IPS-18a (cell line): ENCODE measurements around the gene AKT1S1.
"Not testable (repeated sequence)": the region's sequence is repeated elsewhere in the genome, so short reads cannot be mapped to it uniquely, and the experiment has no call there.

Source experiments
- H3K27ac ChIP-seq: one replicate; pipeline ENCODE4 v1.5.1; 2013; ENCODE audit warnings: low read length
- H3K27me3 ChIP-seq: one replicate; pipeline ENCODE4 v1.6.1; 2013; ENCODE audit warnings: mild to moderate bottlenecking, low read length; ENCODE audit not compliant: control insufficient read depth, insufficient read depth
- H3K36me3 ChIP-seq: one replicate; pipeline ENCODE4 v1.6.1; 2013; ENCODE audit warnings: low read depth, low read length; ENCODE audit not compliant: control insufficient read depth
- H3K4me1 ChIP-seq: one replicate; pipeline ENCODE4 v1.6.1; 2013; ENCODE audit warnings: low read depth, low read length; ENCODE audit not compliant: control insufficient read depth
- H3K4me3 ChIP-seq: one replicate; pipeline ENCODE4 v1.5.1; 2013; ENCODE audit warnings: low read length
- H3K9ac ChIP-seq: one replicate; pipeline ENCODE4 v1.6.1; 2013; ENCODE audit warnings: mild to moderate bottlenecking, low read length, moderate library complexity
- H3K9me3 ChIP-seq: one replicate; pipeline ENCODE4 v1.6.1; 2013; ENCODE audit warnings: low read depth, low read length; ENCODE audit not compliant: control insufficient read depth

Gene AKT1S1

DNA sequence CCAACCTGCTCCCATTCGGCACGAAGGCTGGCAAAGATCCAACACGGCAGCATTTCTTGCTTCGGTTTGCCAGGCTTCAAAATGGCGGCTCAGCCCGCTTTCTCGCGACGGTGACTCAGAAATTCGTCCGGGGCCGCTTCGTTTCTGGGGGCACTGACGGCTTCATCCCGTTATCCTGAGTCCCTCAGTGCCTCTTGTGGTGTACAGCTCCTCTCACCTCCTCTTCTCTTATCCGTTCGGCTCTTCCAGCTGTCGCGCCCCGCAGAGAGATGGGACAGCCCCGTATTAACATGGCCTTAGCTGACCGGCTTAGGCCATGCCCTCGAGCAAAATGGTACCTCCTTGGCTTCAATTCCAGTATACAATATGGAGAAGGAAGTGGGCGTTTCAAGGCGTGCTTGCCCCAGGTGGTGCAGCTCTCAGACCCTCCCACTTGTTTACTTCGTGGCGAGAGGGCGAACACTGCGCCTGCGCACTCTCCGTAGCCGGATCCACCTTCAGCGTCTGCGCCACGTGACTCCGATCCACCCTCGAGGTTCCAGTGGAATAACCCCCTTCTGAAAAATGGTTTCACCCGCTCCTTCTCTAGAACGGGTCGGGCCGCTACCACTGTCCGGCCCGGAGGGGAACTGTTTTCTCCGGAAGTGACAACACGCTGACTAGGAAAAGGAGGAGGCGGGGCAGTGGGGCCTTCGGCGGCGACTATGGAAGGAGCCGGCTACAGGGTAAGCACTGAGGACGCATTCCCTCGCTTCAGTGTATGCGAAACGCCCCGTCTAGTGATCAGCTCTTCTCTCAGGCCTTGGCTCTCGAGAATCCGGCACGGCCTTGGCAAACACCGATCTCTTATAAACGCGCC lies at the start of gene AKT1S1, which contains the start of gene TBC1D17:
TSS of gene AKT1S1 (minus strand) at position 336 of the 859 bp plus-strand sequence. CDS start 4,060 bp downstream, outside the sequence.
TSS of gene TBC1D17 (plus strand) at position 683 of the 859 bp plus-strand sequence. CDS start at position 705, 22 bp downstream.
- H3K27ac ChIP-seq, result peak within 1 kb of the TSS; percentile 96
- H3K36me3 ChIP-seq, result peaks cover 31% of the 10 kb centered on the region
- peaks cover 4% of the 10 kb centered on the region for H3K4me1 ChIP-seq
- peak within 1 kb of the TSS; percentile 93 for H3K4me3 ChIP-seq
- H3K9me3 ChIP-seq, result no peaks in the 10 kb centered on the region
- H3K27me3 ChIP-seq, result no peaks in the 10 kb centered on the region
- H3K9ac ChIP-seq, result peak within 1 kb of the TSS; percentile 82

DNA sequence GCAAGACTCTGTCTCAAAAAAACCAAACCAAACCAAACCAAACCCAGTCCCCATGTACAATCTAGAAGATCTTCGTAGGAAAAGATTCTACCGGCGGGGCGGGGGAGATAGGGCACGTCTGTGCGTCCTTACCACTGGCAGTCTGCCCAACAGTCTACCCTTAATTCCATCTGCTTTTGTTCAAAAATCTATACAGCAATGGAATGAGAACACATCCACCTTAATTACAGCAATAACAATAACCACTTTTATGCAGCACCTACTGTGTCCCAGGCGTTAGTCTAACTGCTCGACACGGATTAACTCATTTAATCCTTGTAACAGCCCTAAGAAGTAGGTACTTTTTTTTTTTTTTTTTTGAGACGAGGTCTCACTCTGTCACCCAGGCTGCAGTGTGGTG lies 49.4 kb upstream of the AKT1S1 start:
- no peak overlapping the region for H3K4me3 ChIP-seq
- H3K9me3 ChIP-seq, result no peaks in the 10 kb centered on the region
- H3K27me3 ChIP-seq, result no peaks in the 10 kb centered on the region
- H3K9ac ChIP-seq, result no peak overlapping the region
- no peak overlapping the region for H3K27ac ChIP-seq
- peaks cover 6% of the 10 kb centered on the region for H3K4me1 ChIP-seq
- peaks cover 38% of the 10 kb centered on the region for H3K36me3 ChIP-seq

DNA sequence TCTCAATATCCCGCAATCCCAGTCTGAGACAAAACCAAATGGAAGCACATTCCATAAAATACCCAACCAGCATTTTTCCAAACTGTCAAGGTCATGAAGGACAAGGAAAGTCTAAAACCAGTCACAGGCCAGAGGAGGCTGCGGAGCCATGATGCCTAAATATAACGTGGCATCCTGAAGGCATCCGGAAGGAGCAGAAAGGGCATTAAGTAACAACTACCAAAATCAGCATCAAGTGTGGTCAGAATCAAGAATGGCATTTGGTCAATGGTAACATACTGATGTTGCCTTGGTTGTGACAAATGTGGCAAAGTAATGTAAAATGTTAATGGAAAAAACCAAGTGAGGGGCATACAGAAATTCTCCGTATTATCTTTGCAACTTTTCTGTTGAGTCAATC lies 48.3 kb upstream of the AKT1S1 start:
- Histone ChIP-seq H3K27ac (no peak overlapping the region), H3K36me3 (peaks cover 38% of the 10 kb centered on the region), H3K4me1 (peaks cover 6% of the 10 kb centered on the region), H3K27me3 (no peaks in the 10 kb centered on the region), H3K9ac (no peak overlapping the region), H3K9me3 (no peaks in the 10 kb centered on the region), H3K4me3 (no peak overlapping the region)

DNA sequence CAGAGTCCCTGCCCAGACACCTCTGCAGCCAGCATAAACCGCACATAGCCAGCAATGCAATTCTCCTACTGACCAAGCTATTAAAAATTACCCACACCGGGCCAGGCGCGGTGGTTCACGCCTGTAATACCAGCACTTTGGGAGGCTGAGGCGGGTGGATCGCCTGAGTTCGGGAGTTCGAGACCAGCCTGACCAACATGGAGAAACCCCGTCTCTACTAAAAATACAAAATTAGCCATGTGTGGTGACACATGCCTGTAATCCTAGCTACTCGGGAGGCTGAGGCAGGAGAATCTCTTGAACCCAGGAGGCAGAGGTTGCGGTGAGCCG lies 47.7 kb upstream of the AKT1S1 start:
- not testable (repeated sequence) for H3K27me3 ChIP-seq, H3K9me3 ChIP-seq, H3K4me3 ChIP-seq, H3K27ac ChIP-seq, H3K4me1 ChIP-seq, H3K9ac ChIP-seq
- H3K36me3 ChIP-seq, result peaks cover 38% of the 10 kb centered on the region

DNA sequence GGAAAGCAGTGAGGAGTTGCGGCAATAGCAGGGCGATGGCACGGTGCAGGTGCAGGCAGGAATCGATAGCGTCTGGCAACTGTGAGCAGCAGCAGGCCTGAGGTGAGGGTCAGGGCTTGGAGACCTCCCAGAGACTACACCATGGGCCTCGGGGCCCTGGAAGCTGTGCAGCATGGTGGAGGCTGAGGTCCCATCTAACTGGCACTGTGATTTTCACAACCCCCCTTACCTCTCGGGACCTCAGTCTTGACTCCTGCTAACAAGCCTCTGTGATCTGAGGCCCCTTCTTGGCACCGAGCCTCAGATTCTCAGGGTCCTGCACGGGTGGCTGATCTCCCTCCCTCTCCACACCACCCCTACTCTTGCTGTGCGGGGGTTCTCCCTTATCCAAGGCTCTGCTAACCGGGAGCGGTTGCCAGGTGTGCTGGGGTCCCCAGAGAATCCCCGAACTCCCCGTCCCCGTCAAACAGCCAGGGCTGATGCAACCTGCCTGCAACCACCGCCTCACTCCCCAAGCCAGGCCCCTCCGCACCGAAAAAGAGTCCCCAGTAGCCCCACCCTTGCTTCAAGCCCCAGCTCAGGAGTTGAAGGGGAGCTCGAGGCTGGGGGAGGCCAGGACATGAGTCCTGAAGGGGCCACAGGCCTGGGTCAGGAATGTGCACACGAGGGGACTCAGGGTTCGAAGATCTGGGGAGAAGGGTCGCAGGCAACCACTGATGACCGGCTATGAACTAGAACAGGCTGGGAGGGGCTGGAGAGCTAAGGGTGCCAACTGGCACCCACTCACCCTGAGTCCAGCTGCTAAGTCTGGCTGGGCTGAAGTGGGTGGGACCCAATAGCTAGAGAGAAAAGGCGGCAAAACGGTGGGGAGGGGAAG lies 47.1 kb upstream of the AKT1S1 start:
- H3K27ac ChIP-seq, result no peak overlapping the region
- no peak overlapping the region for H3K9ac ChIP-seq
- H3K36me3 ChIP-seq, result peaks cover 41% of the 10 kb centered on the region
- no peak overlapping the region for H3K4me3 ChIP-seq
- H3K4me1 ChIP-seq, result peaks cover 6% of the 10 kb centered on the region
- H3K27me3 ChIP-seq, result no peaks in the 10 kb centered on the region
- H3K9me3 ChIP-seq, result no peaks in the 10 kb centered on the region

DNA sequence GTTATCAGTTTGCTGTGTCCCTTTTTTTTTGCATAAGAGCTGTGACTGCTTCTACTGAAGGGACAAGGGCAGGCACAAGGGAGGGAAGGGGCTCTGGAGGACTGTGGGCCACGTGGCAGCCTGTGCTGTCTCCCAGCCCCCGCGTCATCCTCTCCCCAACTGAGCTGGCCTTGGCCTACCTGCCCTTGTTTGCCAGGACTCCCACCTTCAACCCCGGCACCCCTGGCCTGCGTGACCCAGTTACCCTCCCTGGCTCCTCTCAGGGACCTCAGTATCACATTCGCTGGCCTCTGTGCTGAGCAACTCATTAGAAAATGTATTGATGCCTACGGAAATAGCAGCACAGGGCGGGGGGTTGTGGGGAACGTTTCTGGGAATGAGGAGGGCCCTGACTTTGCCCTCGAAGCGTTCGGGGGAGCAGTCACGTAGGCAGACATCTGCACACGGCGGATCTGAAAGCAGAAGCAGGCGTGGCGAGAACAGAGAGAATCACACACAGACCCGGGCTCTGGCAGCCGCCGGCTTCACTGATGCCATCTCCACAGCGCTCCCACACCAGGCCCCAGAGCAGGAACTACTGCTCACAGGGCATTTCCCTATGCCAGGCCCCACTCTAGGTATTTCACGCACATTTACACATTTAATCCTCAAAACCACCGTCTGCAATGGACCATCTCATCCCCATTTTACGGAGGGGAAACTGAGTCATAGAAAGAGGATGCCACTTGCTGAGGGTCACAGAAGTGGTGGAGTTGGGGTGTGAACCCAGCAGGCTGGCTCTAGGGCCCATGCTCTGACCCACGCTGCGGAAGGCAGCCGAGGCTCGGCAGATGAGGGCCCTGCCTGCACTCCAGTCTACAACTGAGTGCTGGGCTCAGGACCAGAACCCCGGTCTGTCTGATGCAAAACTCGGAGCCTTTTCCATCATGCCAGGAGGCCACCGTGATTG lies 46.2 kb upstream of the AKT1S1 start:
- Histone ChIP-seq H3K4me1 (peaks cover 6% of the 10 kb centered on the region), H3K36me3 (peaks cover 43% of the 10 kb centered on the region), H3K9me3 (no peaks in the 10 kb centered on the region), H3K9ac (no peak overlapping the region), H3K4me3 (no peak overlapping the region), H3K27ac (no peak overlapping the region), H3K27me3 (no peaks in the 10 kb centered on the region)

DNA sequence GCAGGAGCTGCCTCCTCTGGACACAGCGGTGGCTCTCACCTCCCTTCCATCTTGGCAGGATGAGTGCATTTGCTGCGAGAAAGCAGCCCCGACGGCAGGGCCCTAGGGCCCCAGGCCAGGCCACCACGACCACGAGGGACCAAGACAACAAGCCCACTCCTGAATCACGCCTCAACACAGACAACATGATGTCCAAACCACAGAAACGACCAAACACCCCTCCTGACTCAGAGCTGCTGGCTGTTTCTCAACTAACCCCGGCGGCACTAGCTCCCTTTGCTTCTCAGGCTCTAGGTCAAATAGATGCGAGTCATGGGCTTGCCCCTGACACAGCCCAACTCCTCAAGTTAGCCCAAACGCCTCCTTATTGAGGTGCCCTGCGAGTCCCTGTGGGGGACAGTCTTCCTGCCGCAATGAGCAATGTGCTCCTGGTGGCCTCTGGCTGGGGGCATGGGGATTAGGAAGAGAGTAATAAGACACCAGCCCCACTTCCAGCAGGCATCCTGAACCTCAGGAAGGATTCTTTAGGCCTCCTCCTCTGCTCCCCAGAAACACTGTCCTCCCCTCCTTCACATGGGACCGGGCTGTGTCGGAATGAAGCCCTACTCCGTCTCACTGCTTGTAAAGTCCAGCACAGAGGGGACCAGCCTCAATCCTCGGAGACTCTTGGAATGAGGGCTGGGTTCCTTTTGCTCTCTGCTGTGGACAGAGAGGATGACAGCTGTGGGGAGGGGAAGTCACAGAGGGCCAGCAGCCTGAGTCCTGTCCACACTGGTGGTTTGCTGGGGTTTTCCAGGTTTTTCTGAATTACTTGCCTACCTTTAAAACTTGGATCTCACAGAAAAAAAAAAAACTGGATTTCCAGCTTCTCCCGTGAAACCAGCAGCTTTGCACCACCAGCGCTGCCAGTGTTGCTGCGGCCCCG lies 45.0 kb upstream of the AKT1S1 start:
- Histone ChIP-seq H3K36me3 (peaks cover 40% of the 10 kb centered on the region), H3K27me3 (no peaks in the 10 kb centered on the region), H3K9me3 (no peaks in the 10 kb centered on the region), H3K27ac (no peak overlapping the region), H3K4me1 (no peaks in the 10 kb centered on the region), H3K4me3 (no peak overlapping the region), H3K9ac (no peak overlapping the region)

DNA sequence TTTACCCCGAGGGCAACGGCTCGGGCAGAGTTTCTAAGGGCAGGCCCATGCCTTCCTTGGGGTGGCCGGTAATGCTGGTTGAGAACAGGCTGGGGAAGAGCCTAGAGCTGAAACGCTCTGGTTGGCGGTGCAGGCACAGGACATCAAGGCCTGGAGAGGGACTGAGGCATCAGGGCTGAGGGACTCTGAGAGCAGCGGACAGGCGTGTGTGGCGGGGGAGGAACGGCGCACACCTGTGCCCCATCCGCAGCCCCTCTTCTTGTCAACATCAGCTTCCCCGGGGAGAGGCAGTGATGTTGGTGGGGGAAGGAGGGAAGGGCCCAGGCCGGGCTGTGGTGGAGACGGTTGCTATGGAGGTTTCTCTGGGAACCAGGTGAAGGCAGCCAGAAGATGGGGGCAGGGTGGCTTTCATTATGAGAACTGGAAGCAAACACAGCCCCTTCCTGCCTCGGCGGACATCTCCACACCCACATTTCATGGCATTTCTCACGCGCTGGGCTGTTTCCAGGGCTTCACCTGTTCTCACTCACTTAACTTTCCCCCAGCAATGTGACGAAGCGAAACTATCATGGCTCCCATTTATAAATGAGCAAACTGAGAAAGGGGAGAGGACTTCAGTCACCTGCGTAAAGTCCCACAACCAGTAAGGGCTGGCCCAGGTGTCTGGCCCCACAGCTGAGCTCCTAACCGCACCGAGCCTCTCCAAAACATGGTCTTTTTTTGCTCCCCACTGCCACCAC lies 43.6 kb upstream of the AKT1S1 start:
- no peak overlapping the region for H3K4me3 ChIP-seq
- H3K9me3 ChIP-seq, result no peaks in the 10 kb centered on the region
- H3K27ac ChIP-seq, result no peak overlapping the region
- no peaks in the 10 kb centered on the region for H3K4me1 ChIP-seq
- H3K9ac ChIP-seq, result no peak overlapping the region
- H3K36me3 ChIP-seq, result peaks cover 32% of the 10 kb centered on the region
- no peaks in the 10 kb centered on the region for H3K27me3 ChIP-seq

DNA sequence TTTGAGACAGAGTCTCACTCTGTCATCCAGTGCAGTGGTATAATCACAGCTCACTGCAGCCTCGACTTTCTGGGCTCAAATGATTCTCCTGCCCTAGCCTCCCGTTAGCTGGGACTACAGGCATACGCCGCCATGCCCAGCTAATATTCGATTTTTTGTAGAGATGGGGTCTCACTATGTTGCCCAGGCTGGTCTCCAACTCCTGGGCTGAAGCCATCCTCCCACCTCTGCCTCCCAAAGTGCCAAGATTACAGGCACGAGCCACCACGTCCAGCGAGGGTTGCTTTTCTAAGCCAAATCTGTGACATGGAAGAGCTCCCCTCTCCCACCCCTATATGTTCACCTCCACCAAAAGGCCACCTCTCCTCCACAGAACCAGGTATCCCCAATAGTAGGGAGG lies 40.9 kb upstream of the AKT1S1 start:
- no peak overlapping the region for H3K4me3 ChIP-seq

More for the DNA sequence above, 40.9 kb upstream of the AKT1S1 start:
- no peaks in the 10 kb centered on the region for H3K4me1 ChIP-seq
- H3K36me3 ChIP-seq, result peaks cover 28% of the 10 kb centered on the region
- H3K27me3 ChIP-seq, result no peaks in the 10 kb centered on the region
- H3K9ac ChIP-seq, result no peak overlapping the region
- no peak overlapping the region for H3K27ac ChIP-seq
- H3K9me3 ChIP-seq, result no peaks in the 10 kb centered on the region
